Cardiac fibroblast (primary cell): ENCODE measurements around the gene KAT8.

Experiments
- DNase-seq, 2 donors: peaks; one replicate each; pipeline versions ENCODE4 v3.0.0 to v3.0.0-alpha.2; 2010; ENCODE audit warnings: low read depth in 2 of 2
- H3K4me3 ChIP-seq, 2 donors: replicated peaks in 1 of 2; 1 replicate in 1 of 2; 2 replicates in 1 of 2; pipeline ENCODE4 v1.5.1; 2011; ENCODE audit warnings: low read depth in 2 of 2, low read length in 2 of 2, mild to moderate bottlenecking in 2 of 2, moderate library complexity in 1 of 2
- TF ChIP-seq, protein P1 (sequence below): IDR thresholded peaks from one replicate; pipeline ENCODE4 v1.5.1; 2011; ENCODE audit warnings: low read depth, mild to moderate bottlenecking, low read length, inconsistent platforms

KAT8 gene

DNA sequence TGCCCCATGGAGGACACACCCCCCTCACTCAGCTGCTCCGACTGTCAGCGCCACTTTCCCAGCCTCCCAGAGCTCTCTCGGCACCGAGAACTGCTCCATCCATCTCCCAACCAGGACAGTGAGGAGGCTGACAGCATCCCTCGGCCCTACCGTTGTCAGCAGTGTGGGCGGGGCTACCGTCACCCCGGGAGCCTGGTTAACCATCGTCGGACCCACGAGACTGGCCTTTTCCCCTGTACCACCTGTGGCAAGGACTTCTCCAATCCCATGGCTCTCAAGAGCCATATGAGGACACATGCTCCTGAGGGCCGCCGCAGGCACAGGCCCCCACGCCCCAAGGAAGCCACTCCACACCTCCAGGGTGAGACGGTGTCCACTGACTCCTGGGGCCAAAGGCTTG is 41.1 kb upstream of the KAT8 start:
- no peak for DNase-seq
- no peak overlapping the region for H3K4me3 ChIP-seq
- TF ChIP-seq, protein P1, sequence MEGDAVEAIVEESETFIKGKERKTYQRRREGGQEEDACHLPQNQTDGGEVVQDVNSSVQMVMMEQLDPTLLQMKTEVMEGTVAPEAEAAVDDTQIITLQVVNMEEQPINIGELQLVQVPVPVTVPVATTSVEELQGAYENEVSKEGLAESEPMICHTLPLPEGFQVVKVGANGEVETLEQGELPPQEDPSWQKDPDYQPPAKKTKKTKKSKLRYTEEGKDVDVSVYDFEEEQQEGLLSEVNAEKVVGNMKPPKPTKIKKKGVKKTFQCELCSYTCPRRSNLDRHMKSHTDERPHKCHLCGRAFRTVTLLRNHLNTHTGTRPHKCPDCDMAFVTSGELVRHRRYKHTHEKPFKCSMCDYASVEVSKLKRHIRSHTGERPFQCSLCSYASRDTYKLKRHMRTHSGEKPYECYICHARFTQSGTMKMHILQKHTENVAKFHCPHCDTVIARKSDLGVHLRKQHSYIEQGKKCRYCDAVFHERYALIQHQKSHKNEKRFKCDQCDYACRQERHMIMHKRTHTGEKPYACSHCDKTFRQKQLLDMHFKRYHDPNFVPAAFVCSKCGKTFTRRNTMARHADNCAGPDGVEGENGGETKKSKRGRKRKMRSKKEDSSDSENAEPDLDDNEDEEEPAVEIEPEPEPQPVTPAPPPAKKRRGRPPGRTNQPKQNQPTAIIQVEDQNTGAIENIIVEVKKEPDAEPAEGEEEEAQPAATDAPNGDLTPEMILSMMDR = no peak

DNA sequence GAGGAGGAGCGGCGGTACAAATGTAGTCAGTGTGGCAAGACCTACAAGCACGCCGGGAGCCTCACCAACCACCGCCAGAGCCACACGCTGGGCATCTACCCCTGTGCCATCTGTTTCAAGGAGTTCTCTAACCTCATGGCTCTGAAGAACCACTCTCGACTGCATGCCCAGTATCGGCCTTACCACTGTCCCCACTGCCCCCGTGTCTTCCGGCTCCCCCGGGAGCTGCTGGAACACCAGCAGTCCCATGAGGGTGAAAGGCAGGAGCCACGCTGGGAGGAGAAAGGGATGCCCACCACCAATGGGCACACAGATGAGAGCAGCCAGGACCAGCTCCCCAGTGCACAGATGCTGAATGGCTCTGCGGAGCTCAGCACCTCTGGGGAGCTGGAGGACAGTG is 40.4 kb upstream of the KAT8 start:
- DNase-seq = no peak
- TF ChIP-seq, protein P1 = no peak
- H3K4me3 ChIP-seq = no peak overlapping the region

DNA sequence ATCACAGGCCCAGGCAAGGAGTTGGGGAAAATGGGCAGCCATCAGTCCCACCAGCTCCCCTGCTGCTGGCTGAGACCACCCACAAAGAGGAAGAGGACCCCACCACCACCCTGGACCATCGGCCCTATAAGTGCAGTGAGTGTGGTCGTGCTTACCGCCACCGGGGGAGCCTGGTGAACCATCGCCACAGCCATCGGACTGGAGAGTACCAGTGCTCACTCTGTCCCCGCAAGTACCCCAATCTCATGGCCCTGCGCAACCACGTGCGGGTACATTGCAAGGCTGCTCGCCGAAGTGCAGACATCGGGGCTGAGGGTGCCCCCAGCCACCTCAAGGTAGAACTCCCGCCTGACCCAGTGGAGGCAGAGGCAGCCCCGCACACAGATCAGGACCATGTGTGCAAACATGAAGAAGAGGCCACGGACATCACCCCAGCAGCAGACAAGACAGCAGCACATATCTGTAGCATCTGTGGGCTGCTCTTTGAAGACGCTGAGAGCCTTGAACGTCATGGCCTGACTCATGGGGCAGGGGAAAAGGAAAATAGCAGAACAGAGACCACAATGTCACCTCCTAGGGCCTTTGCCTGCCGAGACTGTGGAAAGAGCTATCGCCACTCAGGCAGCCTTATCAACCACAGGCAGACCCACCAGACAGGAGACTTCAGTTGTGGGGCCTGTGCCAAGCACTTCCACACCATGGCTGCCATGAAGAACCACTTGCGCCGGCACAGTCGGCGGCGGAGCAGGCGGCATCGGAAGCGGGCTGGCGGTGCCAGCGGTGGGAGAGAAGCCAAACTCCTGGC is 39.7 kb upstream of the KAT8 start:
- DNase-seq = no peak
- TF ChIP-seq, protein P1 = no peak
- no peak overlapping the region for H3K4me3 ChIP-seq

DNA sequence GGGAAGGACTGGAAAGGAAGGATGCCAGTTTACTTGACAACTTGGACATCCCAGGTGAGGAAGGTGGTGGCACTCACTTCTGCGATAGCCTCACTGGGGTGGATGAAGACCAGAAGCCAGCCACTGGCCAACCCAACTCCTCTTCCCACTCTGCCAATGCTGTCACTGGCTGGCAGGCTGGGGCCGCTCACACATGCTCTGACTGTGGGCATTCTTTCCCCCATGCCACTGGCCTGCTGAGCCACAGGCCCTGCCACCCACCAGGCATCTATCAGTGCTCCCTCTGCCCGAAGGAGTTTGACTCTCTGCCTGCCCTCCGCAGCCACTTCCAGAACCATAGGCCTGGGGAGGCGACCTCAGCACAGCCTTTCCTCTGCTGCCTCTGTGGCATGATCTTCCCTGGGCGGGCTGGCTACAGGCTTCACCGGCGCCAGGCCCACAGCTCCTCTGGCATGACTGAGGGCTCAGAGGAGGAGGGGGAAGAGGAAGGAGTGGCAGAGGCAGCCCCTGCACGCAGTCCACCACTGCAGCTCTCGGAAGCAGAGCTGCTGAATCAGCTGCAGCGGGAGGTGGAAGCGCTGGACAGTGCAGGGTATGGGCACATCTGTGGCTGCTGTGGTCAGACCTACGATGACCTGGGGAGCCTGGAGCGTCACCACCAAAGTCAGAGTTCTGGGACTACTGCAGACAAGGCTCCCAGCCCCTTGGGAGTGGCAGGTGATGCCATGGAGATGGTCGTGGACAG is 38.7 kb upstream of the KAT8 start:
- H3K4me3 ChIP-seq = no peak overlapping the region
- TF ChIP-seq, protein P1 = no peak
- DNase-seq = no peak

DNA sequence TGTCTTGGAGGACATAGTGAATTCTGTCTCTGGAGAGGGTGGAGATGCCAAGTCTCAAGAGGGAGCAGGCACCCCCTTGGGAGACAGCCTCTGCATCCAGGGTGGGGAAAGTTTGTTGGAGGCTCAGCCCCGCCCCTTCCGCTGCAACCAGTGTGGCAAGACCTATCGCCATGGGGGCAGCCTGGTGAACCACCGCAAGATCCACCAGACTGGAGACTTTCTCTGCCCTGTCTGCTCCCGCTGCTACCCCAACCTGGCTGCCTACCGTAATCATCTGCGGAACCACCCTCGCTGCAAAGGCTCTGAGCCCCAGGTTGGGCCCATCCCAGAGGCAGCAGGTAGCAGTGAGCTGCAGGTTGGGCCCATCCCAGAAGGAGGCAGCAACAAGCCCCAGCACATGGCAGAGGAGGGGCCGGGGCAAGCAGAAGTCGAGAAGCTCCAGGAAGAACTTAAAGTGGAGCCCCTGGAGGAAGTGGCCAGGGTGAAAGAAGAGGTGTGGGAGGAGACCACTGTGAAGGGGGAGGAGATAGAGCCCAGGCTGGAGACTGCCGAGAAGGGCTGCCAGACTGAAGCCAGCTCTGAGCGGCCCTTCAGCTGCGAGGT is 38.0 kb upstream of the KAT8 start:
- no peak overlapping the region for H3K4me3 ChIP-seq
- TF ChIP-seq, protein P1 = no peak
- no peak for DNase-seq

DNA sequence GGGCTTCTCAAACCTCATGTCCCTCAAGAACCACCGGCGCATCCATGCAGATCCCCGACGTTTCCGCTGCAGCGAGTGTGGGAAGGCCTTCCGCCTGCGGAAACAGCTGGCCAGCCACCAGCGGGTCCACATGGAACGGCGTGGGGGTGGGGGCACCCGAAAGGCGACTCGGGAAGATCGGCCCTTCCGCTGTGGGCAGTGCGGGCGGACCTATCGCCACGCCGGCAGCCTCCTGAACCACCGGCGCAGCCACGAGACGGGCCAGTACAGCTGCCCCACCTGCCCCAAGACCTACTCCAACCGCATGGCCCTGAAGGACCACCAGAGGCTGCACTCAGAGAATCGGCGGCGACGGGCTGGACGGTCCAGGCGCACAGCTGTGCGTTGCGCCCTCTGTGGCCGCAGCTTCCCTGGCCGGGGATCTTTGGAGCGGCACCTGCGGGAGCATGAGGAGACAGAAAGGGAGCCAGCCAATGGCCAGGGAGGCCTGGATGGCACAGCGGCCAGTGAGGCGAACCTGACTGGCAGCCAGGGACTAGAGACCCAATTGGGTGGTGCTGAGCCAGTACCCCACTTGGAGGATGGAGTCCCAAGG is 37.3 kb upstream of the KAT8 start:
- TF ChIP-seq, protein P1 = no peak
- no peak for DNase-seq
- H3K4me3 ChIP-seq = no peak overlapping the region
